IMR-90 (cell line): Measurements from ENCODE around the gene AHSA1. TPM values are rescaled to one million over a fixed set of nuclear protein-coding genes. Genes with fewer than 3 reads are reported as not detected.

Experiments used
- ATAC-seq: fragments of 200-7000 bp; cut with Tn5 transposase; 2 replicates; pipeline ENCODE4 v1.9.1; 2020; ENCODE audit warnings: low read depth, mild to moderate bottlenecking, moderate library complexity
- BruUV-seq: library from RNA; stranded (reverse); fragments of 400-500 nt; replicated peaks from 2 replicates; lab custom pipeline; 2021; lab: Mats Ljungman, UMichigan
- CTCF ChIA-PET: fragments of 300-600 bp; formaldehyde crosslinking; extraction: SDS; loops from one replicate; lab custom pipeline; 2021; ENCODE audit warnings: antibody characterized with exemption; lab: Yijun Ruan, JAX
- POLR2A ChIA-PET: fragments of 300-600 bp; sonication (Branson Sonifier 250); formaldehyde crosslinking; loops from one replicate; lab custom pipeline; 2022; ENCODE audit warnings: antibody characterized with exemption; ENCODE audit not compliant: unreplicated experiment; lab: Charles Lee
- DNase-seq: peaks from one replicate; pipeline ENCODE4 v3.0.0; 2013
- H2AFZ ChIP-seq: replicated peaks from 2 replicates; pipeline ENCODE3; 2013; ENCODE audit warnings: low read length, mild to moderate bottlenecking; ENCODE audit not compliant: poor library complexity
- H2AK5ac ChIP-seq: 2 replicates; pipeline ENCODE4 v1.6.1; 2013; ENCODE audit warnings: low read depth, low read length, inconsistent platforms
- H2AK9ac ChIP-seq: replicated peaks from 2 replicates; pipeline ENCODE3; 2013; ENCODE audit warnings: mild to moderate bottlenecking, low read depth, low read length, moderate library complexity; ENCODE audit not compliant: poor library complexity
- H2BK120ac ChIP-seq: 2 replicates; pipeline ENCODE4 v1.6.1; 2013; ENCODE audit warnings: low read depth, low read length, inconsistent platforms
- H2BK15ac ChIP-seq: 3 replicates; pipeline ENCODE4 v1.6.1; 2013; ENCODE audit warnings: low read depth, low read length, inconsistent platforms
- H2BK20ac ChIP-seq: 2 replicates; pipeline ENCODE4 v1.6.1; 2013; ENCODE audit warnings: low read depth, mild to moderate bottlenecking, inconsistent platforms, low read length, moderate library complexity
- H2BK5ac ChIP-seq: 2 replicates; pipeline ENCODE4 v1.6.1; 2013; ENCODE audit warnings: mild to moderate bottlenecking, low read depth, low read length, inconsistent platforms; ENCODE audit not compliant: poor library complexity, severe bottlenecking
- H3K14ac ChIP-seq: replicated peaks from 2 replicates; pipeline ENCODE4 v1.6.1; 2013; ENCODE audit warnings: low read depth, low read length, inconsistent platforms
- H3K18ac ChIP-seq: 2 replicates; pipeline ENCODE4 v1.6.1; 2013; ENCODE audit warnings: low read depth, low read length, control low read depth
- H3K23ac ChIP-seq: 2 replicates; pipeline ENCODE4 v1.6.1; 2013; ENCODE audit warnings: low read depth, low read length, inconsistent platforms
- H3K27ac ChIP-seq: 2 replicates; pipeline ENCODE4 v1.5.1; 2013; ENCODE audit warnings: mild to moderate bottlenecking, control low read depth, low read length; ENCODE audit not compliant: insufficient read depth
- H3K27me3 ChIP-seq: 2 replicates; pipeline ENCODE4 v1.6.1; 2013; ENCODE audit warnings: low read length; ENCODE audit not compliant: control insufficient read depth, insufficient read depth
- H3K36me3 ChIP-seq: 2 replicates; pipeline ENCODE4 v1.6.1; 2013; ENCODE audit warnings: low read length, mixed read lengths; ENCODE audit not compliant: control insufficient read depth, insufficient read depth
- H3K4ac ChIP-seq: 2 replicates; pipeline ENCODE4 v1.6.1; 2013; ENCODE audit warnings: low read depth, low read length, inconsistent platforms
- H3K4me1 ChIP-seq: 2 replicates; pipeline ENCODE4 v1.6.1; 2013; ENCODE audit warnings: low read length, mixed read lengths; ENCODE audit not compliant: control insufficient read depth, insufficient read depth
- H3K4me2 ChIP-seq: 2 replicates; pipeline ENCODE4 v1.6.1; 2013; ENCODE audit warnings: low read depth, mild to moderate bottlenecking, control low read depth, low read length, moderate library complexity
- H3K4me3 ChIP-seq: 2 replicates; pipeline ENCODE4 v1.5.1; 2013; ENCODE audit warnings: low read depth, mild to moderate bottlenecking, control low read depth, low read length, moderate library complexity; ENCODE audit not compliant: insufficient read depth
- H3K56ac ChIP-seq: 2 replicates; pipeline ENCODE4 v1.6.1; 2013; ENCODE audit warnings: low read length, inconsistent platforms; ENCODE audit not compliant: insufficient read depth; ENCODE audit errors: extremely low read depth
- H3K79me1 ChIP-seq, 2 experiments: 2 replicates each; pipeline ENCODE4 v1.6.1; 2013; ENCODE audit warnings: low read length in 2 of 2, inconsistent platforms in 1 of 2, low read depth in 1 of 2
- H3K9ac ChIP-seq: 2 replicates; pipeline ENCODE4 v1.6.1; 2013; ENCODE audit warnings: low read depth, low read length, control low read depth
- H3K9me1 ChIP-seq: 2 replicates; pipeline ENCODE4 v1.6.1; 2013; ENCODE audit warnings: low read length, inconsistent platforms; ENCODE audit not compliant: insufficient read depth
- H3K9me3 ChIP-seq: 2 replicates; pipeline ENCODE4 v1.6.1; 2013; ENCODE audit warnings: low read length; ENCODE audit not compliant: control insufficient read depth, insufficient read depth
- H4K20me1 ChIP-seq: 2 replicates; pipeline ENCODE4 v1.6.1; 2013; ENCODE audit warnings: low read length, inconsistent platforms; ENCODE audit not compliant: insufficient read depth
- H4K5ac ChIP-seq: 2 replicates; pipeline ENCODE4 v1.6.1; 2013; ENCODE audit warnings: mild to moderate bottlenecking, low read depth, low read length, control low read depth
- H4K8ac ChIP-seq, 2 experiments: 2 replicates each; pipeline ENCODE4 v1.6.1; 2013; ENCODE audit warnings: low read depth in 2 of 2, low read length in 2 of 2, control low read depth in 1 of 2, inconsistent platforms in 1 of 2
- H4K91ac ChIP-seq: 2 replicates; pipeline ENCODE4 v1.6.1; 2013; ENCODE audit warnings: low read depth, low read length, inconsistent platforms; ENCODE audit not compliant: insufficient read depth
- BHLHE40 ChIP-seq: fragments of 150-350 bp; IDR thresholded peaks from 2 replicates; pipeline ENCODE4 v1.6.1; 2016; ENCODE audit warnings: mild to moderate bottlenecking, low read depth, low read length
- MXI1 ChIP-seq: IDR thresholded peaks from 2 replicates; pipeline ENCODE4 v1.6.1; 2012; ENCODE audit warnings: low read depth, mild to moderate bottlenecking, low read length, moderate library complexity, borderline replicate concordance
- RFX5 ChIP-seq: IDR thresholded peaks from 2 replicates; pipeline ENCODE4 v1.8.0; 2012; ENCODE audit warnings: low read depth, mild to moderate bottlenecking, low read length, moderate library complexity
- SMC3 ChIP-seq: fragments of 150-350 bp; IDR thresholded peaks from 2 replicates; pipeline ENCODE4 v1.6.1; 2016; ENCODE audit warnings: low read depth, mild to moderate bottlenecking, antibody characterized with exemption, low read length, moderate library complexity
- USF2 ChIP-seq: fragments of 150-350 bp; IDR thresholded peaks from 2 replicates; pipeline ENCODE4 v1.6.1; 2017; ENCODE audit warnings: mild to moderate bottlenecking, antibody characterized with exemption, low read length, low read depth
- WGBS, 2 experiments: methylation state at CpG; one replicate each; pipeline versions ENCODE4 v1.1.5 to v1.1.7; 2013; ENCODE audit warnings: missing lambda C conversion rate in 2 of 2; ENCODE audit not compliant: insufficient read length in 1 of 2; ENCODE audit errors: extremely low coverage in 2 of 2; 5-methylcytosine and 5-hydroxymethylcytosine counted together
- dilution Hi-C: fragments of 300-500 bp; cut with HindIII; formaldehyde crosslinking; loops from one replicate; pipeline ENCODE4 v1.14.3; 2018; ENCODE audit warnings: low sequenced_read_pairs; ENCODE audit not compliant: unreplicated experiment
- in situ Hi-C: fragments of 300-500 bp; cut with MboI; formaldehyde crosslinking; loops from 3 replicates; pipeline ENCODE4 v1.14.3; 2019; ENCODE audit warnings: low sequenced_read_pairs, inconsistent platforms, mixed read lengths
- intact Hi-C: fragments of 100-400 bp; cut with micrococcal nuclease; formaldehyde crosslinking; loops from 2 replicates; pipeline ENCODE4 v1.10.0; 2022
- polyA plus RNA-seq, 3 experiments: library from polyadenylated mRNA; depleted of rRNA; stranded (reverse); fragments of >200 nt; gene quantifications; 2 replicates each; pipeline ENCODE4 v1.2.3, GENCODE V29; 2012; ENCODE audit warnings: low replicate concordance in 1 of 3
- total RNA-seq: library from RNA; depleted of rRNA; stranded (reverse); fragments of >200 nt; gene quantifications from 2 replicates; pipeline ENCODE4 v1.2.3, GENCODE V29; 2012

The AHSA1 gene
- total and polyA plus RNA-seq, 2 of the 4 experiments (the other 2 are of a cell fraction), result 166 to 252 TPM

- Histone ChIP-seq H3K18ac (no peak overlapping the region), H2BK120ac (no peak overlapping the region), H3K14ac (peak overlapping the region; percentile 65; the same call in 1 of the 2 replicates), H3K4me3 (peak overlapping the region; percentile 60), H2BK20ac (no peak overlapping the region), H3K9ac (peak overlapping the region; percentile 96), H4K5ac (no peak overlapping the region), H2AK5ac (peak overlapping the region; percentile 7; the same call in 1 of the 2 replicates), H4K91ac (peak overlapping the region; percentile 27; the same call in 1 of the 2 replicates), H2AFZ (peak overlapping the region; percentile 99), H4K8ac (peak overlapping the region; percentile 41 to 81; a peak in 3 of 4 replicates), H3K27me3 (no peaks in the 10 kb centered on the region), H4K20me1 (peaks cover 14% of the 10 kb centered on the region; the same call in 1 of the 2 replicates), H3K56ac (peak overlapping the region; percentile 61; the same call in 1 of the 2 replicates), H3K23ac (peak overlapping the region; percentile 75), H3K36me3 (peaks cover 23% of the 10 kb centered on the region), H3K79me1 (peaks cover 18 to 53% of the 10 kb centered on the region in 2 experiments; a peak in 3 of 4 replicates), H2AK9ac (peak overlapping the region; percentile 84), H2BK15ac (no peak overlapping the region), H3K9me3 (no peaks in the 10 kb centered on the region), H3K9me1 (peaks cover 2% of the 10 kb centered on the region; the same call in 1 of the 2 replicates), H3K27ac (peak overlapping the region; percentile 92), H3K4me1 (peaks cover 3% of the 10 kb centered on the region), H3K4ac (peak overlapping the region; percentile 83), H2BK5ac (peak overlapping the region; percentile 52), H3K4me2 (peak overlapping the region; percentile 95)
- dilution Hi-C loops (no loop called here), in situ Hi-C loops (no loop called here), intact Hi-C loops (loop anchor here (1.0 to 10.0 kb wide), 4 partner anchors 136 to 344 kb away; partner anchors contain the start of genes ADCK1, GSTZ1 and POMT2)
- TF ChIP-seq SMC3, result no peak
- no peak for TF ChIP-seq BHLHE40
- peak; percentile 90 for TF ChIP-seq MXI1
- TF ChIP-seq USF2, result no peak
- no peak for TF ChIP-seq RFX5
- WGBS, 2 experiments, result 0% methylated on average over 4 of the region's 29 CpGs; no CpG with 5 or more reads in 1 of the 2 experiments
- DNase-seq (peak; percentile 18), ATAC-seq (peak; percentile 9)
- CTCF ChIA-PET, result interaction anchor here (0.5 to 1.3 kb wide), 7 partner anchors 10 to 237 kb away, joined by 3 to 8 read pairs (median 3); no protein-coding TSS in a partner anchor
- no TSS peak for BruUV-seq
- POLR2A ChIA-PET, result interaction anchor here (1.0 kb wide), 1 partner anchor 137 kb away, joined by 3 read pairs; the partner anchor contains the start of gene GSTZ1
These were observed 507 bp downstream of the AHSA1 start for GRCh38 chr14:77458249-77458950.
